Calu3 (cell line): Measurements from ENCODE around the gene STAMBP. TPM values are rescaled to one million over a fixed set of nuclear protein-coding genes. Genes with fewer than 3 reads are reported as not detected.

ENCODE experiments used
- BruUV-seq: library from RNA; stranded (reverse); fragments of 400-500 nt; replicated peaks from 2 replicates; lab custom pipeline; 2021; lab: Mats Ljungman, UMichigan
- CTCF ChIA-PET: fragments of 300-600 bp; sonication (Branson Sonifier 250); formaldehyde crosslinking; loops from one replicate; lab custom pipeline; 2022; ENCODE audit warnings: antibody characterized with exemption; lab: Charles Lee
- DNase-seq: peaks from one replicate; pipeline ENCODE4 v3.0.0; 2022
- H3K27ac Mint-ChIP-seq: one replicate; pipeline ENCODE4 v1.8.0; 2022; ENCODE audit warnings: mixed read lengths; ENCODE audit not compliant: unreplicated experiment
- H3K27me3 Mint-ChIP-seq: one replicate; pipeline ENCODE4 v1.8.0; 2022; ENCODE audit warnings: mixed read lengths; ENCODE audit not compliant: unreplicated experiment
- H3K36me3 Mint-ChIP-seq: one replicate; pipeline ENCODE4 v1.8.0; 2022; ENCODE audit warnings: mild to moderate bottlenecking, moderate library complexity, mixed read lengths; ENCODE audit not compliant: insufficient read depth, unreplicated experiment
- H3K4me1 Mint-ChIP-seq: one replicate; pipeline ENCODE4 v1.8.0; 2022; ENCODE audit warnings: mild to moderate bottlenecking, low read depth, mixed read lengths; ENCODE audit not compliant: unreplicated experiment
- H3K4me3 Mint-ChIP-seq: one replicate; pipeline ENCODE4 v1.8.0; 2022; ENCODE audit warnings: mild to moderate bottlenecking, low read depth, moderate library complexity, mixed read lengths; ENCODE audit not compliant: unreplicated experiment
- H3K9me3 Mint-ChIP-seq: one replicate; pipeline ENCODE4 v1.8.0; 2022; ENCODE audit warnings: low read depth, mixed read lengths; ENCODE audit not compliant: unreplicated experiment
- intact Hi-C: fragments of 100-400 bp; cut with micrococcal nuclease; formaldehyde crosslinking; loops from one replicate; pipeline ENCODE4 v1.10.0; 2022; ENCODE audit not compliant: unreplicated experiment
- total RNA-seq: library from RNA; stranded (reverse); gene quantifications from 2 replicates; pipeline ENCODE4 v1.2.3, GENCODE V29; 2022
- TF ChIP-seq, protein P1 (sequence below): fragments of 200-600 bp; IDR thresholded peaks from one replicate; pipeline ENCODE4 v1.8.0; 2022; ENCODE audit warnings: antibody characterized with exemption; ENCODE audit not compliant: unreplicated experiment

Gene STAMBP
- total RNA-seq, 1 experiment from 2014 or later: 51.9 TPM

DNA sequence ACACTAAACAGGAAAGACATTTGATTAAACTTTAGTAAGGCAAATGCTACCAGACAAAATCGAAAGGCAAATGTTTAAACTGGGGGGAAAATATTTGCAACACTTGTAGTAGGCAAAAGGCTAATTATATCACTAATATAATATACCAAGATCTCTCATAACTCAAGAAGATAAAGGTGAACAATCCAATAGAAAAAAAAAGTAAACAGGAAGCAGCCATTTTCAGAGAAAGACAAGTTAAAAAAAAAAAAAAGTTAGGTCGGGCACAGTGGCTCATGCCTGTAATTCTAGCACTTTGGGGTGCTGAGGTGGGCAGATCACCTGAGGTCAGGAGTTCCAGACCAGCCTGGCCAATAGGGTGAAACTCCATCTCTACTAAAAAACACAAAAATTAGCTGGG is 59.6 kb downstream of the STAMBP start:
- TF ChIP-seq, protein P1, sequence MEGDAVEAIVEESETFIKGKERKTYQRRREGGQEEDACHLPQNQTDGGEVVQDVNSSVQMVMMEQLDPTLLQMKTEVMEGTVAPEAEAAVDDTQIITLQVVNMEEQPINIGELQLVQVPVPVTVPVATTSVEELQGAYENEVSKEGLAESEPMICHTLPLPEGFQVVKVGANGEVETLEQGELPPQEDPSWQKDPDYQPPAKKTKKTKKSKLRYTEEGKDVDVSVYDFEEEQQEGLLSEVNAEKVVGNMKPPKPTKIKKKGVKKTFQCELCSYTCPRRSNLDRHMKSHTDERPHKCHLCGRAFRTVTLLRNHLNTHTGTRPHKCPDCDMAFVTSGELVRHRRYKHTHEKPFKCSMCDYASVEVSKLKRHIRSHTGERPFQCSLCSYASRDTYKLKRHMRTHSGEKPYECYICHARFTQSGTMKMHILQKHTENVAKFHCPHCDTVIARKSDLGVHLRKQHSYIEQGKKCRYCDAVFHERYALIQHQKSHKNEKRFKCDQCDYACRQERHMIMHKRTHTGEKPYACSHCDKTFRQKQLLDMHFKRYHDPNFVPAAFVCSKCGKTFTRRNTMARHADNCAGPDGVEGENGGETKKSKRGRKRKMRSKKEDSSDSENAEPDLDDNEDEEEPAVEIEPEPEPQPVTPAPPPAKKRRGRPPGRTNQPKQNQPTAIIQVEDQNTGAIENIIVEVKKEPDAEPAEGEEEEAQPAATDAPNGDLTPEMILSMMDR: no peak
- Mint-ChIP-seq H3K4me3 (no peak overlapping the region), H3K4me1 (no peaks in the 10 kb centered on the region), H3K27ac (no peak overlapping the region), H3K27me3 (peaks cover 12% of the 10 kb centered on the region), H3K36me3 (no peaks in the 10 kb centered on the region), H3K9me3 (no peaks in the 10 kb centered on the region)
- intact Hi-C loops: no loop called here
- no peak for DNase-seq
- CTCF ChIA-PET: no interaction called here
- BruUV-seq: no TSS peak

DNA sequence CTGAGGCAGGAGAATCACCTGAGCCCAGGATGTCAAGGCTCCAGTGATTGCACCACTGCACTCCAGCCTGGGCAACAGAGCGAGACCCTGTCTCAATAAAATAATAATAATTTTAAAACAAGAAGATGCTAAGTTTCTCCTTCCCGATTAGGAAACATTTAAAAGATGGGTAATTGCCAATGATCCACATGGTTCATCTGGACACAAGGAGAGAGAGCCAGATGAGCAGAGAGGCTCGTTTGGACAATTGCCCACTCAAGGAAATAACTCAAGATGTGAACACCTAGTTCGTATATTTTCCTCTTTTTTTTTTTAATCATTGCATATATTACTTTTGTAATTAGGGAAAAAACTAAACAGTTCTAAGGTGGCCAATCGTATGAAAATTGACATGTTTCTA is 60.4 kb downstream of the STAMBP start:
- CTCF ChIA-PET: no interaction called here
- Mint-ChIP-seq H3K4me1 (no peaks in the 10 kb centered on the region), H3K36me3 (no peaks in the 10 kb centered on the region), H3K27ac (no peak overlapping the region), H3K4me3 (no peak overlapping the region), H3K9me3 (no peaks in the 10 kb centered on the region), H3K27me3 (peaks cover 12% of the 10 kb centered on the region)
- DNase-seq: no peak
- intact Hi-C loops: no loop called here
- BruUV-seq: no TSS peak
- TF ChIP-seq, protein P1: no peak

DNA sequence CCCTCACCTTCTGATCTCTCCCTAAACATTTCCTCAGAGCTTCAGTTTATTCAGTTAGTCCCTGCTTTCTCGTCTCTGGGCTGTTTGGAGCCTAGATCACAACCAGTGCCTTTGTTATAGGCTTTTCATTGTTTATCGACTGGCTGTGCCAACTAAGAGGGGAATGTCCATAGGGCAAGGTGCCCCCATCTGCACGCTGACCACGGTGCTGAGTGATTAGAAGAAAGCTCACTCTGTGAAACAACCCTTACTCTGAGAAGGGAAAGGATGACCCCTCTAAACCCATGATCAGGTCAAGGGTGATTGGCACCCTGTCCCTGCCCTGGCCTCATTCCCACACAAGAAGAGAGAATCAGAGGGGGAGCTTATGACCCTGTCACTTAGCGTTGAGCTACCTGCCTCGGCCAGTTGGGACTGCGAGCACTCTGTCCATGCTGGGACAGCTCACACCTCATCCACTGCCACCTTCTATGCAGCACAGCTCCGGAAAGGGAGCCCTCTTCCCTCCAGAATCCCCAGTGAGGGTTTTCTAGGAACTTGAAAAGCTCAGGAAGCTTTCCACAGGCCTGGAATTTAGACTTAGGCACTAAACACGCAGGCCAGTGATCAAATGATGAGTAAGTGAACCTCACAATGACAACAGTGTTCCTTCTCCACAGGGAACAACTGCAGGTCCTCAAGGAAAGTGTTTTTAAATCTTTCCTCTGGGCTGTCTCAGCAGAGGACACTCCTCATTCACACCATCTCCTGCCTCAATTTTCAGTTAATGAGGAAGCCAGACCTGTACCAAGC is 61.7 kb downstream of the STAMBP start:
- Mint-ChIP-seq H3K27me3 (peaks cover 12% of the 10 kb centered on the region), H3K4me1 (no peaks in the 10 kb centered on the region), H3K4me3 (no peak overlapping the region), H3K27ac (no peak overlapping the region), H3K9me3 (no peaks in the 10 kb centered on the region), H3K36me3 (no peaks in the 10 kb centered on the region)
- no TSS peak for BruUV-seq
- intact Hi-C loops: no loop called here
- TF ChIP-seq, protein P1: no peak
- CTCF ChIA-PET: no interaction called here
- DNase-seq: no peak

DNA sequence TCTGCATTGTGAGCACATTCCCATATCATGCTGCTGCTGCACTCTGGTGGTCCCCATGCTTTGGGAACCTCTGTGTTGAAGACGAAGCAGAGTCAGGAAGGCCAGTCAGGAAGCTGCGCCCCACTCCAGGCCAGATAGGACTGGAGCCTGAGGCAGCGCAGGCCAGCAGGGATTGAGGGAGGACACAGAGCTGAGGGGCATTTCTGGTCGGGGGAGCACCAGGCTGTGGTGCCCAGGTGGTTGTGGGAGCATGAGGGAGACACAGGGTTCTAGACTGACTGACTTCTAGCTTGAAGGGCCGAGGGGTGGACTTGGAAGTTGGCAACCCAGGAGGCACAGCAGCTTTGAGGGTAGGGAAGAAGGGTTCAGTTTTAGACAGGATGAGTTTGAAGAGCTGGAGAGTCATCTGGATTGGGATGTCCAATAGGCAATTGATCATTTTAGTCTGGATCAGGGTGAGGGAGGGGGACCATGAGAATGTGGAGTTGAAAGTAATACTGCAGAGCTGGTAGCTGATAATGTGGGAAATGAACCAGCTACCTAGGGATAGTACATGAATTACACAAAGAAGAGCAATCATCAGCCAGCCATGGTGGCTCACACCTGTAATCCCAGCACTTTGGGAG is 62.6 kb downstream of the STAMBP start:
- Mint-ChIP-seq H3K27me3 (peaks cover 12% of the 10 kb centered on the region), H3K36me3 (no peaks in the 10 kb centered on the region), H3K4me1 (no peaks in the 10 kb centered on the region), H3K4me3 (no peak overlapping the region), H3K27ac (no peak overlapping the region), H3K9me3 (no peaks in the 10 kb centered on the region)
- no peak for DNase-seq
- TF ChIP-seq, protein P1: no peak
- CTCF ChIA-PET: no interaction called here
- no TSS peak for BruUV-seq
- intact Hi-C loops: no loop called here
